Measurements from ENCODE around the gene AGRN. TPM values are rescaled to one million over a fixed set of nuclear protein-coding genes. Genes with fewer than 3 reads are reported as not detected.
"Not testable (repeated sequence)": the region's sequence is repeated elsewhere in the genome, so short reads cannot be mapped to it uniquely, and the experiment has no call there.

AGRN gene
- total RNA-seq, 1 donor from 2014 or later, result 166 TPM

- TF ChIP-seq CTCF (conservative IDR thresholded peaks at IDR 0.05), result no peak
- Mint-ChIP-seq H3K4me3 (no peak overlapping the region), H3K36me3 (no peaks in the 10 kb centered on the region), H3K27me3 (peaks cover 17% of the 10 kb centered on the region), H3K9me3 (no peaks in the 10 kb centered on the region), H3K4me1 (ENCODE audit: unreplicated experiment) (peaks cover 4% of the 10 kb centered on the region), H3K27ac (no peak overlapping the region)
- no peak for DNase-seq (ENCODE audit: extremely low spot score, unreplicated experiment)
Measured at GRCh38 chr1:973459-974292, 46.2 kb upstream of the AGRN start.

GRCh38 chr1:974293-974640, 45.7 kb upstream of the AGRN start:
- no peak for TF ChIP-seq CTCF (conservative IDR thresholded peaks at IDR 0.05)
- peaks cover 11% of the 10 kb centered on the region for H3K27me3 Mint-ChIP-seq
- DNase-seq (ENCODE audit: extremely low spot score, unreplicated experiment), result no peak
- H3K9me3 Mint-ChIP-seq, result no peaks in the 10 kb centered on the region
- no peak overlapping the region for H3K4me3 Mint-ChIP-seq
- H3K27ac Mint-ChIP-seq, result no peak overlapping the region
- no peaks in the 10 kb centered on the region for H3K36me3 Mint-ChIP-seq
- H3K4me1 Mint-ChIP-seq (ENCODE audit: unreplicated experiment), result peaks cover 4% of the 10 kb centered on the region

- H3K4me3 Mint-ChIP-seq, result no peak overlapping the region
- peaks cover 4% of the 10 kb centered on the region for H3K4me1 Mint-ChIP-seq (ENCODE audit: unreplicated experiment)
- H3K27me3 Mint-ChIP-seq, result peaks cover 5% of the 10 kb centered on the region
- no peak for DNase-seq (ENCODE audit: extremely low spot score, unreplicated experiment)
- H3K27ac Mint-ChIP-seq, result no peak overlapping the region
- TF ChIP-seq CTCF (conservative IDR thresholded peaks at IDR 0.05), result no peak
- H3K36me3 Mint-ChIP-seq, result no peaks in the 10 kb centered on the region
- H3K9me3 Mint-ChIP-seq, result no peaks in the 10 kb centered on the region
Measured at GRCh38 chr1:974687-975328, 45.1 kb upstream of the AGRN start.

- DNase-seq (ENCODE audit: extremely low spot score, unreplicated experiment), result no peak
- peaks cover 4% of the 10 kb centered on the region for H3K4me1 Mint-ChIP-seq (ENCODE audit: unreplicated experiment)
- H3K9me3 Mint-ChIP-seq, result no peaks in the 10 kb centered on the region
- H3K36me3 Mint-ChIP-seq, result no peaks in the 10 kb centered on the region
- peaks cover 5% of the 10 kb centered on the region for H3K27me3 Mint-ChIP-seq
- peak overlapping the region; percentile 61 for H3K4me3 Mint-ChIP-seq
- no peak overlapping the region for H3K27ac Mint-ChIP-seq
- no peak for TF ChIP-seq CTCF (conservative IDR thresholded peaks at IDR 0.05)
Measured at GRCh38 chr1:975365-975764, 44.6 kb upstream of the AGRN start.

- H3K4me3 Mint-ChIP-seq, result peak overlapping the region; percentile 61
- DNase-seq (ENCODE audit: extremely low spot score, unreplicated experiment), result no peak
- TF ChIP-seq CTCF (conservative IDR thresholded peaks at IDR 0.05), result peak; percentile 80
Measured at GRCh38 chr1:975896-976683, 43.8 kb upstream of the AGRN start.

GRCh38 chr1:976791-977190, 43.1 kb upstream of the AGRN start:
- not testable (repeated sequence) for H3K27me3 Mint-ChIP-seq; H3K4me3 Mint-ChIP-seq; H3K4me1 Mint-ChIP-seq (ENCODE audit: unreplicated experiment); H3K36me3 Mint-ChIP-seq; H3K27ac Mint-ChIP-seq; H3K9me3 Mint-ChIP-seq; DNase-seq (ENCODE audit: extremely low spot score, unreplicated experiment)

More at GRCh38 chr1:975896-976683, 43.8 kb upstream of the AGRN start:
- H3K36me3 Mint-ChIP-seq, result no peaks in the 10 kb centered on the region
- peaks cover 4% of the 10 kb centered on the region for H3K4me1 Mint-ChIP-seq (ENCODE audit: unreplicated experiment)
- H3K27me3 Mint-ChIP-seq, result peaks cover 7% of the 10 kb centered on the region
- peak overlapping the region; percentile 50 for H3K27ac Mint-ChIP-seq
- H3K9me3 Mint-ChIP-seq, result no peaks in the 10 kb centered on the region
